AG08395 (cell line): ENCODE measurements around the gene EHD3.
A peak's percentile ranks its signal among the peaks of the same experiment; 100 is the strongest.
"Not testable (repeated sequence)": the region's sequence is repeated elsewhere in the genome, so short reads cannot be mapped to it uniquely, and the experiment has no call there.

ENCODE experiments used
- DNase-seq: peaks from one replicate; pipeline ENCODE4 v3.0.0; 2012; ENCODE audit warnings: mixed read lengths, low spot score

Gene EHD3

DNA sequence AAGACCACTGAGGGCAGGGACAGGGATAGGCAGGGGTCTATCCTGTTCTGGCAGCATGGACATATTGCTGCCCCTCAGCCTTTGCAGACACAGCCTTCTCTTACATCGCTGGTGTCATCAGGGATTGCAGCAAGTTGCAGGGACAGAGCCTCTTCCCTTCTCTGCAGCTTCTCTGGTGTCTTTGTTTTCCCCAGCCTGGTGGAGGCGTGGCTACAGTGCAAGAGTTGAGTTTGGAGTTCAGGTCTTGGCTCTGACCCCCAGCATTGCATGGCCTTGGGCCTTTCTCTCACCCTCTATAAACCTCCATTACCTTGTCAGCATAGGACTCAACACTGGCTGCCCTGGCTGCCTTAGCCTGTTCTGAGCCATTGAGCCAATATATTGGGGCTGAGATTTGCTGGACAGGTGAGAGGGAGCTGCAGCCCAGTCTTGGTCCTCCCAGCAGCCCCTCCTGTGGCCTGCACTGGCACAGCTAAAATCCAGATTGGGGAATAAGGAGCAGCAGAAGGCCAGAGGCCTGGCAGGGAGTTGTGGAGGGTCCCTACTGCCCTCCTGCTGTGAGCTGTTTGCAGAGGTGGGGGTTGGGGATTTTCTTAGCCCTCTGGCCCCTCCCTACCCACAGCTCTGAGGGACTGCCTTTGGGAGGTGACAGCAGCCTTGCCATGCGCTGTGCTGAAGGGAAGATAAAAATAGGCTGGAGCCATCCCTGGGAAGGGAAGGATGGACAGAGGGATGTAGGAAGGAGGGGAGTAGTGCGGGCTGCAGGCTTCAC is 22.8 kb downstream of the EHD3 start:
- DNase-seq = no peak

DNA sequence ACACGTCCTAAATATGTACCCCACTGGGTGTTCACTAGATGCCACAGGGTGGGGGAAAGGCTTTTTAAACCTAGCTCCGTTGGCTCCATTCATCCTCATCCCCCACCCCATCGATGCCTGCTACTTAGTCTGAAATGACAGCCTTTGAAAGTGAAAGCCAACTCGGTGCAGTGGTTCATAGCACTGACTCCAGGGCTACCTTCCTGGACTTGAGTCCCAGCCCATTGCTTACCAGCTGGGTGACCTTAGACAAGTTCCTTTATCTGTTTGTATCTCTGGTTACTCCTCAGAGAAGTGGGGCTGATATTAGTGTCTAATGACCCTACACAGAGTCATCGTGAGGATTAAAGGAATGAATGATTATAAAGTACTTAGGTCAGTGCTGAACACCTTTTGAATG is 24.4 kb downstream of the EHD3 start:
- no peak for DNase-seq

DNA sequence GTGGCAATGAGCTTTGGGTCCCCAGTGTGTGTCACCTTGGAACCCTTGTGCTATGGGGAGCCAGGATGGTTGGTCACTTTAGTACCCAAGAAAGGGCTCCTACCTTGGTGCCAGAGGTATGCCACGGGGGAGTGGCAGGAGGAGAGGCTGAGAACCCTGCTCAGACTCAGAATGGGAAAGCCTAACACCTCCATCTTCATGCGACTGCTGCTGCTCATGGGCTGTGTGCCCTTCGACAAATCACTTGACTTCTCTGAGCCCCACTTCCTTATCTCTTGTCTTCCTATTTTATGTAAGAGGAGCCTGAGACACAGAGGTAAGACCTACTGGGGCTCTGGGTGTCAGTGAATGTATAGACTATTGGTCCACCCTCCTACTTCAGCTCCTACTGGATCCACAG is 25.1 kb downstream of the EHD3 start:
- DNase-seq = no peak

DNA sequence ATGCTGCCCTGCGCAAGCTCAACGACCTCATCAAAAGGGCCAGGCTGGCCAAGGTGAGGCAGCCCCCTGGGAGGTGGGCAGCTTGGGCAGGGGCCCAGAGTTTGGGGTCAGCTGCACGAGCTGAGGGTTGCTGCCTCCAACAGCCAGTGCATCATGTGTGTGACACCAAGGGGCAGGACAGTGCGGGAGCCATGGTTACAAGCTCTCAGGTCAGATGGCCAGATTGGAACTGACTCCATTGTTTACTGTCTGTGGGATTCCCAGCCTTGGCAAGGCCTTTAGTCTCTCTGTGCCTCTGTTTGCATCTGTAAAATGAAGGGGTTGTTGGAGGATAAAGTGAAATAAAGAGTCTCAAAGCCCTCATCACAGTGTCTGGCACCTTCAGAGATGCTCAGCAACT is 26.9 kb downstream of the EHD3 start:
- DNase-seq = no peak

DNA sequence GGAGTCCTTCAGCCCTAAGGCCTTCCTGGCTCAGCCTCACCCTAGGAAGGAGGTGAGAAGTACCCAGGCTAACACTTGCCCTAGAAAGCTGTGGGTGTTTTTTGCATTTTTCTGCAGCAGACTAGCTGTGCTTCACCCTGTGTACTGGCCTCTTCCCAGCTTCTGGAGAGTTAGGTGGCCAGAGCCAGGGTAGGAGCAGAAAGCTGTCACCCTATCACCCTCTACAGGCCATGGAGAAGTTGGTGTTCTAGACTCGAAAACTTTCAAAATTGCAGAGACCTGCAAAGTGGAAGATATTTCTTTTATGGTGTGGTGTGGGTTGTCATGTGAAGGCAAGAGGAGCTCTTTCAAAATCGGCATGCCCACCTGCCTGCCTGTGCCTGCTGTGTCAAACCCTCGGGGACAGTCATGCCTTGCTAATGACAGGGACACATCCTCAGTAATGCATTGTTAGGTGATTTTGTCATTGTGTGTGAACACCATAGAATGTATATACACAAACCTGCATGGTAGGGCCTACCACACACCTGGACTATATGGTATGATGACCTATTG is 29.8 kb downstream of the EHD3 start:
- no peak for DNase-seq

DNA sequence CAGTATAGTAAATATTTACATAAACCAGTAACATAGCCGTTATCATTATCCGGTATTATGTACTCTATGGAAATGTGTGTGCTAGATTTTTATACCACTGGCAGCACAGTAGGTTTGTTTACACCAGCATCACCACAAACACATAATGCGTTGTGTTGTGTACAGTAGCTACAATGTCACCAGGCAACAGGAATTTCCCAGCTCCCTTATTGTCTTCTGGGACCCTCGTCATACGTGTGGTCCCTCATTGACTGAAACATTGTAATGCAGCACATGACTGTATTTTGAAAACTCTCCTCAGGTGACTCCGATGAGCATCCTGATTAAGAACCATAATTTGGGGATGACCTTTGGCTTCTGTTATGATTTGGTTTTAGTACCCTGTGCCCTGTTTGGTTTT is 31.3 kb downstream of the EHD3 start:
- no peak for DNase-seq

DNA sequence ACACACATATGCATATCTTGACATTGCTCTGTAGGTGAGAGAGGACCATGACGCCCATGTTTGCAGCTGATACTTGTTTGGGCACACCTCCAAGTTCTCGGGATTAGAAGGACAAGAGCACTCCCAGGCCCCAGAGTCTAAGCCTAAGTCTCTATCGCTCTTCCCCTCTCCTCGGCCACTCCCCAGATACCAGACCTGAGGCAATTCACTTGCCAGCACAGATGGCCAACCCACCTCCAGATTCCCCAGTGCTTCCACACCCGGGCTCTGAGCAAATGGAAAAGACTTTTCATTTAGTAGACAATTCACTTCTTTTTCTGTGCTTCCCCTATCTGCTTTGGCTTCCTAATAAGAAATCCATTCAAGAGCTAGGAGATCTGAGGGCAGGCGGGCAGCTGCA is 32.9 kb downstream of the EHD3 start:
- no peak for DNase-seq

DNA sequence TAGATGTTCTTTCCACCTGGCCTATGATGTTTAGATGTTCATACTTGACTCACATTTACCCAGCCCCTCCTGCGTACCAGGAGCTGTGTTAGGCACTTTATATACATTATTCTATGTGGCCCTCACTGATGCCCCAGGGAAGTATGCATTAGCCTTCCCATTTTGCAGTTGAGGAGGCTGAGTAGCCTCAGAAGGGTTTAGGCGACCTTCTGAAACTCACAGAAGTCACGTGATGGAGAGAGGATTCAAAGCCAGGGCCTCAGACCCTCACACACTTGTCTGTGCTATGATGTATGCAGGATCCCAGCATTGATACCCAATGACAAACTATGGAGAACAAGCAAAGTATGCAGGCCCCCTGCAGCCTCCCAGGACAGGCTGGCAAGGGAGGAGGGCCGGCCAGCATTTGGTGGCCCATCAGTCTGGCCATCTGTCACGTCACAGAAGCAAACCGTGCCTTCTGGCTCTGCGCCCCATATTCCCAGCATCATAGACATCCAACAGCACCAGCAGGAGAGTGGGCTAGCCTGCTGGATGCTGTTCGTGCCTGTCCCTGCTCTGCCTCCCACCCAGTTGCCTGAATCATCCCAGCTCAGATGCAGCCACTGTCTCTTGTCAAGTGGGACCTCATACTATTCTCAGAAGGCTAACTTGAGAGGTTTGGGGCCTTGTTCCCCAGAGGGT is 33.6 kb downstream of the EHD3 start:
- no peak for DNase-seq

DNA sequence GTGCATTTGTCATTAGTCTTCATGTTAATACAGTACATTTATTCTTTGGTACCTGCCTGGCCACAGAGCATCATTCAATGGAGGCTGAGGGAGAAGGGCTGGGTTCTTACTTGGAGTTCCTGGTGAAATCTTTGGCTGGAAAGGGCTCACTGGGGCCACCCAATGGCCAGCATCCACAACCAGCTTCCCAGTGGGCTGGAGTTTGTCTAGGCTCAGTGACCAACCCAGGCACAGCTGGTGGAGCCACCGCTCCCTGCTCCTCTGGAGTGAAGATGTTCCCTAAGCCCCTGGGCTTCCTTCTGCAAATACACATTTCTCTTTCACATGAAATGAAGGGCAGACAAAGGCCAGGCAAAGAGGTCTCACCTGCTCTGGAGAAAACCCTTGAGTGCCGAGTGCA is 34.4 kb downstream of the EHD3 start:
- DNase-seq = no peak

DNA sequence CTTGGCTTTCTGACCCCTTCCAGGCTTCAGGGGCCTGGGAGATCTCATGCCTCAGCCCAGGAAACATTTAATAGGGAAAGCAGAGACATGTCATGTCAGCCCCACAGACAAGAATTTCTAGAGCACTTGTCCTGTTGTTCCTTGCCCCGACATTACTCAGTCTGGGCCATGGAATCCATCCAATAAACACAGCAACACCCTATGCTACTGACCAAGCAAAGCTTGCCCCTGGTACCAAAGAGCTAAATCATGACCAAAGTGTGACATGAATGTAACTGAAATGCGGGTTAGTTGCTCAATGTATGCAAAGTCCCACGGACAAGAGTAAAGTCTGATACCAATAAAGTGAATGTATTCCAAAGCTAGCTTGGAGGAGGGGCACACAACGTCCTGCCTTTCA is 35.1 kb downstream of the EHD3 start:
- DNase-seq = peak; percentile 36

DNA sequence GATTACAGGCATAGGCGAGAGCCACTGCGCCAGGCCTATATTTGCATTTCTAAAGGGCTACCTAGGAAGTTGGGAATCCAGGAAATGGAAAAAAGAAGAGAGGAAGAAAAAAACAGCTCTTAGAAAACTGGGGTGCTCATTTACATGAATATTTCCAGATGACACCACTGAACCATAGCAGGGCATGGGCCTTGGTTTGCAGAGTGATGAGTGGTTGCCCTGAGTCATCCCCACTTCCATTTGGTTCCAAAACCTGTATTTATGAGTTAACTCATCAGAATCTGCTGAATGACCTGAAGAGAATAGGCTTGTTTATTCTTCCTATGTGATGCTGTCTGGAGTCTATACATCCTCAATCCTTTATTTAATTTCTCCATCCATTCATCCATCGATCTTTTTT is 36.2 kb downstream of the EHD3 start:
- DNase-seq = peak; percentile 78

DNA sequence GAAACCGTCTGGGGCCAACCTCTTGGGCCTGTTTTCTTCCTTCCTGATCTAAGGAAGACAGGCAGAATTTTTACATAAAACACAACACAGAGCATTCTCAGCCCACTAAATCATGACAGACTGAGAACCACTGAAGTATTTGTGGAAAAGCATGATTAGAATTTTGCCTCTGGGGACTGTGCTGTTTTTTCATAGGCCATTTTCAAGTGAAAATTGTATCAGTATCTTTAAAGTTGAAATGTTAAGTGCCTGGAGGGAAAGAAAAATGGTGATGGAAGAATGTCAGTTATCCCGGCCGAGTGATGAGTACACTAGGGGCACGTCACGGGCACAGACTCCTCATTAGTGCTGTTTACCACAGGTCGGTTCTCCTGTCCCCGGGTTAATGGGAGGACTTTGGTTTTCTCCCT is 36.9 kb downstream of the EHD3 start:
- DNase-seq = no peak

DNA sequence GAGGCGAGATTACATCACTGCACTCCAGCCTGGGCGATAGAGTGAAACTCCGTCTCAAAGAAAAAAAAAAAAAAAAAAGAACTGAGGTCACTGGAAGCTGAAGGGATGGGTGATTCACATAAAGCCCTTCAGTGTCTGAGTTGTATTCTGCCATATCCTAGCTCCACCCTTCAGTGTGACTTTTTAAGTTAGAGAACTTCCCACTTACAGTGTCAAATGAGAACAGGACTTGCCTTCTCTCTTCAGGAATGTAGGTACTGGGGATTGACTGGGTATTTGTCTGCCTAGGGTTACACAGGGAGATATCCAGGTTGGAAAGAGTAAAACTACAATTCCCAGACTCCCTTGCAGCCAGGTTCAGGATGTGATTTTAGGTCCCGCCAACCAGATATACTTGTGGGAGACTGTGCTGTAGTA is 37.9 kb downstream of the EHD3 start:
- DNase-seq = peak; percentile 42

DNA sequence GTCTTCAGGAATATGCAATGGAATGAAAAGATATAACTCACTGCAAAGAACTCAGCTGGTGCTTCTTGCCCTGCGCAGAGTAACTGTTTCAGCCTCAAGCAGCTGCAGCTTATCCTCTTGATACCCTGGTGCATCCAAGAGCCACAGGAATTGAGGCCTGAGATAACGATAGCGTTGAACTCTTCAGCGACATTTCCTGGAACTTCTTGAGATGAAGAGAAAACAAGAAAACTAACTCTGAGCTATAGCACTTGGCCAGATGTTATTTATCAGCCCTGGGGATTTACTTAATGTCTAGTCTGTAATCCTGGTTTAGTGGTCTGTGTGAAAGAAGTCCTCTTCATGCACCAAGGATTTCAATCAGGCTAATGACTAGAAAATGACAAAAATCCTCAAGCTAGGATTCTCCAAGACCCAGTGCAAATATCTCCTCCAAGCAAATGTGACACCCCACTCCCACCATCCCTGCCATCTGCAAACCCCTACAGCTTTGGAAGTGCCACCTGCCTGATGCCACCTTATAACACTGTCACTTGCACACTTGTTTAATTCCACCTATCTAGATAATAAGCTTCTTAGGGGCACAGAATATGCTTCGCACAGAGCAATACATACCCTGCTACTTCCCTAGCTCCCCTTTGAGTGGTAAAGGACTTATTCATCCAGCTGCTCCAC is 40.6 kb downstream of the EHD3 start:
- no peak for DNase-seq

DNA sequence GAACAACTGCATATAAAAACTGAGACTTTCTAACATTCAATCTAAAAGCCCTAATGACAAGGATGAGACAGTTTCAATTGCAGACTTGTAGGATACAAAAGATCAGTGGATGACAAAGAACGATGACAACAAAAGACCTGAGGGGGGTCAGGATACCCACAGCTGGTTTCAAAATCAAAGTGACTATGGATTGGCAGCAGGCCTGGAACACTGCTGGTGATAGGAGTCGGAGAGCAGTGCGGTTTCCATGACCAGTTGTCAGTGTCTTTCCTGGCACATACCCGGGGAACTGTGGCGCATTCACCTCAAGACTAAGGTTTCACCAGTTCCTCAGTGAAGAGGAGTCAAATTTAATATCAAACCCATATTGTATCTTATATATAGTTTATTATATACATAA is 42.0 kb downstream of the EHD3 start:
- no peak for DNase-seq

DNA sequence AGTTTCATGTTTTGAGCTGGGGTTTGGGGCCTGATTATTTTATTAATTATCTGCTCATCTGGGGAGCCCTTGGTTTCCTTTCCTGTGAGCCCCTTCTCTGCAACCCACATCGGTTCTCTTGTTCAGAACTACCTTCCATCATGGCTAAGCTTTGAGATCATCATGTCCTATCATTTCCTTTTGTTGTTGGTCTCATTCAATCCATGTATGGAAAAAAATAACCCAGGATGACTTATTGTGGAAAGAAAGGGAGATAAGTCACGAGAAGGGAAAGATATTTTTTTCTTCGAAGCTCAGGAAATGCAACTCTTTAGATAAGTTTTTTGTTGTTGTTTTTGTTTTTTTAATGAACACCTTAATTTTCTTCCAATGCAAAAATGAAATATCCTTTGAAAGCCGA is 43.7 kb downstream of the EHD3 start:
- no peak for DNase-seq

DNA sequence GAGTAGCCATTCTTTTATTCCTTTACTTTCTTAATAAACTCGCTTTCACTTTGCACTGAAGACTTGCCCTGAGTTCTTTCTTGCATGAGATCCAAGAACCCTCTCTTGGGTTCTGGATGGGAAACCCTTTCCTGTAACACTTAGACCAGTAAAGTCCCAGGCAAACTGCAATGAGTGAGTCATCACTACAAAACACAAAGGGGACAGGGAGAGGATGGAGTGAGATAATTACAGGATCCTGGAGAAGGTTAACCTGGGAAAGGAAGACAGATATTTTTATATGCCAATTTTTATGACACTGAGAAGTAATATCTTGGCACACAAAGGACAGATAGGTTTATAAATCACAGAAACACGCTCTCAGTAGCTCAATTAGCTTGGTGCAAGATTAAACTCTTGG is 48.7 kb downstream of the EHD3 start:
- DNase-seq = no peak

DNA sequence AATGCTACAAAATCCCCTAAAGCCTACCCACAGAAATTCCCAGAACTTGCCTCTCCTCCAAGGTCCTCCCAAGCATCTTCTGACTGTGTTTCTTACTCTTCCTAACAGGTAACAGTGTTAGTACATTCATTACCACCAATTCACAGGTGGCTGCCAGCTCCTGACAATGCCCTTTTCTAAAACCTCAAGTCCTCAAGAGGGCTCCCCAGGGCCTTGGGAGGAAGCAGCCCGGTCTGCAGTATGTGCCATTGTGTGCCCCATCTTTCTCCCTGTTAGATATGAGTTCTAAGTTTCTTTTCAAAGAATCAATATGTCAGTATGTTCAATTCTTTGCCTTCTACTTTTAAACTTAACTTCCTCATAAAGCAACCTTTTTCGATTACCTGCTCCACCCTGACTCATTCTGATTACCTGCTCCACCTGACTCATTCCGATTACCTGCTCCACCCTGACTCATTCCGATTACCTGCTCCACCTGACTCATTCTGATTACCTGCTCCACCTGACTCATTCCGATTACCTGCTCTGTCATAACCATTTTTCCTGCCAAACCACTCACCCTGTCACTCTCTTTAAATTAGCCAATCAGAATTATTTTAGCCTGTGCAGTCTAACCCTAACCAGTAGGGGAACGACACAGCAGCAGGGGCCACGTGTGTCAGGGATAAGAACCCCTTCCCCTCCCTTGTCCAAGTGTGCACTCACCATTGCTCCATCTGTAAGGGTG is 49.4 kb downstream of the EHD3 start:
- not testable (repeated sequence) for DNase-seq

DNA sequence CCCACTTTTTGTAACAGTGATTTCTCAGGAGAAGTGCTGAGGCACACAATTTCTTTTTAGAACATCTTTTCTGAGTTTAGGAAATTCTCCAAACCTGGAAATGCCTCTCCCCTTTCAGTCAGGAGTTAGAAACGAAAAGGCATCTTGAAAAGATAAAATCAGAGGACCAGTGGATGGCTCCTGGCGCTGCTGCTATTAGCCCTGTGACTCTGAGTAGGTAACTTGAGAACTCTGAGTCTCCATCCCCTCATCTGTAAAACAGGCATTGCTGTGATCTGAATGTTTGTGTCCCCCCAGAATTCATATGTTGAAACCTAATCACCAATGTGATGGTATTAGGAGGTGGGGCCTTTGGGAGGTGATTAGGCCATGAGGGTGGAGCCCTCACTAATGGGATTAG is 50.2 kb downstream of the EHD3 start:
- DNase-seq = no peak

DNA sequence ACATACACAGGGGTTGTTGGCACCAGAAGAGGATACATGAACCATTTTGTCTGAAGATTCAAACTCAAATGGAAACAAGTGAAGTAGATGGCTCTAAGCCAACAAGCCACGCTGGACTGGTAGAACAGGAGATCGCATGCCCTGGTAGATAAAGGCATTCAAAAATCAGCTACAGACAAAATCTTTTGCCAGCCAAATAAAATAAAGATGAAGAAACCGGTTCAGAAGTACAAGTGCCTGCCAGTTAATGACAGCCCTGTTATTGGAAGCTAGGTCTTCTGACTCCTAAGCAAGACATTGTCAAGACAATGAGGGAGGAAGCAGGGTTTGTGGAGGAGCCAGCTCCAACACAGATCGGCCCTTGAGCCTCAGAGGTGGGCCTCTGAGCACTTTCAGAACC is 52.3 kb downstream of the EHD3 start:
- DNase-seq = no peak

DNA sequence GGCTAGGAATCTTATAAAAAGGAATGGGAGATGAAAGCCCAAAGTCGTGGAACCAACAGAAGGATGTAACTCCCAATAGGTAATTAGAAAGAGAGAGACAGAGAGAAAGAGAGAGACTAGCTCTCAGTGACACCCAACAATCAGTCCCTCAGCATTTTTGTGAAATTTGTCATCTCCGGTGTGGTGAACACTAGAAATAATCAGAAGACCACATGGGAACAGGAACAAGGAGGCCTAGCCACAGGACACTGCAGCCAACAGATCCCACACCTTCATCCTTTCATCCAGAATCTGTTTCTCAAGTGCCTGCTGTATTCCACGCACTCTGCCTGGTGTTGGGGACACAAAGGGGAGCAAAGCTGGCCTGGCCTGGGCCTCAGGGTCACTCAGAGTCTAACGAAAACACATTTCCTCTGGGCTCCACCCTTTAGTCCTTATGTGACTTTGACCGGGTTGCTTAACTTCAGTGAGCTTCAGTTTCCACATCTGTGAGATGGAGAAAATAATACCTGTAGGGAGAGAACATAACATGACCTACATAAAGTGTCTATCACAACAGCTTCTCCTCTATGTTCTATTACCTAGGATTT is 53.1 kb downstream of the EHD3 start:
- peak; percentile 43 for DNase-seq

DNA sequence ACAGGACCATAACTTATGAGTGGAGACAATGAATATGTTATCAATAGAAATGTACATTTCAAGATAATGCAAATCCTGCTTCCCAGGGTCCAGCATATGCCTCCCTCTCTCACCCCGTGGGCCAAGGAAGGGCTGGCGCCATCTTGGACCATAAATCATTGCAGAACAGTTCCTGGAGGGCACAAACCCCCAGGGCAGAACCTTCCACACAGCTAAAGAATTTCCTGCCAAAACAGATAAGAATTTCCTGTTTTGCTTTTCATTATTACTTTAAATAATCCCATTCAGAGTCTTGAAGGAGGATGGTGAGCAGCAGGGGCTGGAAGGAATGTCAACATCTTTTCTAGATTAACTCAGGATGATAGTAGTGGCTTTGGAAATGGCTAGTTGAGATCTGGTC is 53.7 kb downstream of the EHD3 start:
- peak; percentile 53 for DNase-seq
